NCI-H510A (cell line): ENCODE data around the gene NNAT.

Source experiments
- DNase-seq: peaks from one replicate; lab custom pipeline; 2025; lab: John Stamatoyannopoulos, UW

Gene NNAT

DNA sequence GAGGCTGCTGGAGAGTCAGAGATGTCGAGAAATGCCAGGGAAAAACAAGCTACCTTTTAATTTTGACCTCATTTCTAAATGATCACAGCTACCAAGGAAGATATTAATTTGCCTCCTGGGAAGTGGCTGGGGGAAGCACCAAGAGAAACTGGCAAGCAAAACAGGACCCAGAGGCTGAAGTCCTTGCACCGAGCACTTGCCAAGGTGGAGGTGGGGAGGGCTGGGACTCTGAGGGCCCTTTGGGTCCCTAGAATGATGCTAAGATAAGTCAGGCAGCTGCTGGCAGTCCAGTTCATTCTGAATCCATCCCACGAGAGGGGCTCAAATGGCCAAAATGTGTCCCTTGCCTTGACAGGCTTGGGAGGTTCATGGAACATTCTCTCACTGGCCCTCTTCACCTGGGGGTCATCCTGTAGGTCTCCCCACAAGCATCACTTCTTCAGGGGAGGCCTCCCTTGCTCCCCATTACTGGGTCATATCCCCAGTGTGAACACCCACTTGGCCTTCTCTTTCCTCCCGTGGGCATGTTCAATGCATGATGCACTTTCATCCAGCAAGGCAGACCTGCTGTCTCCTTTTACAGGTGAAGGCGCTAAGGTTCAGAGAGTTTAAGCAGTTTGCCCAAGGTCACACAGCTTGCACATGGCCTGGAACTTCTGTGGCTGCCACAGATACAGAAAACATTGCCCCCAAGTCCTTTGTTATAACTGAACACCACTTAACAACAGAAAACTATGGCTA lies 45.7 kb downstream of the NNAT start:
- DNase-seq, result no peak

DNA sequence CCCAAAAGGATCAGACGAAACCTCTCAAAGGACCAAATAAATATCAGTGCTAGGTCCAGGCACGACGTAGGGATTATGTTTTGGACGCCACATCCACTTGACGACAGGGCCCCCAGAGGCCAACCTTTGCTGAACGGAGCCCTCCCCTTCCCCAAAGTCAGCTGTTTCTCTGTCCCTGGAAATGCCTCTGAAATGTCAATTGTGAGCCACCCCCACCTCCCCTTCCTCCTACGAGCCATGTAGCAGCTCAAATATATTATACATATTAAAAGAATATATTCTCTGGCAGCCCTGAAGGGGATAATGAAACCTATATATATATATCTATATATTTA lies 46.2 kb downstream of the NNAT start:
- DNase-seq, result no peak

GRCh38 chr20:37567671-37568588 lies 46.9 kb downstream of the NNAT start:
- DNase-seq, result no peak

GRCh38 chr20:37570419-37570818 lies 49.4 kb downstream of the NNAT start:
- DNase-seq, result no peak

GRCh38 chr20:37571033-37571432 lies 50.0 kb downstream of the NNAT start:
- no peak for DNase-seq
